ENCODE data around the gene RPP30.

- TF ChIP-seq, protein P1, sequence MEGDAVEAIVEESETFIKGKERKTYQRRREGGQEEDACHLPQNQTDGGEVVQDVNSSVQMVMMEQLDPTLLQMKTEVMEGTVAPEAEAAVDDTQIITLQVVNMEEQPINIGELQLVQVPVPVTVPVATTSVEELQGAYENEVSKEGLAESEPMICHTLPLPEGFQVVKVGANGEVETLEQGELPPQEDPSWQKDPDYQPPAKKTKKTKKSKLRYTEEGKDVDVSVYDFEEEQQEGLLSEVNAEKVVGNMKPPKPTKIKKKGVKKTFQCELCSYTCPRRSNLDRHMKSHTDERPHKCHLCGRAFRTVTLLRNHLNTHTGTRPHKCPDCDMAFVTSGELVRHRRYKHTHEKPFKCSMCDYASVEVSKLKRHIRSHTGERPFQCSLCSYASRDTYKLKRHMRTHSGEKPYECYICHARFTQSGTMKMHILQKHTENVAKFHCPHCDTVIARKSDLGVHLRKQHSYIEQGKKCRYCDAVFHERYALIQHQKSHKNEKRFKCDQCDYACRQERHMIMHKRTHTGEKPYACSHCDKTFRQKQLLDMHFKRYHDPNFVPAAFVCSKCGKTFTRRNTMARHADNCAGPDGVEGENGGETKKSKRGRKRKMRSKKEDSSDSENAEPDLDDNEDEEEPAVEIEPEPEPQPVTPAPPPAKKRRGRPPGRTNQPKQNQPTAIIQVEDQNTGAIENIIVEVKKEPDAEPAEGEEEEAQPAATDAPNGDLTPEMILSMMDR (IDR thresholded peaks at IDR 0.05; ENCODE audit: borderline replicate concordance, extremely low read depth, low read length, poor library complexity, severe bottlenecking), result no peak
- no peak for TF ChIP-seq EZH2 (IDR thresholded peaks at IDR 0.05; ENCODE audit: borderline replicate concordance, low read depth, low read length, severe bottlenecking)
Measured at GRCh38 chr10:90936276-90936659, 64.5 kb downstream of the RPP30 start.
